ENCODE data around the gene KREMEN1.
A peak's percentile ranks its signal among the peaks of the same experiment; 100 is the strongest.
"Not testable (repeated sequence)": the region's sequence is repeated elsewhere in the genome, so short reads cannot be mapped to it uniquely, and the experiment has no call there.

KREMEN1 gene

GRCh38 chr22:29103121-29103520, 30.3 kb downstream of the KREMEN1 start:
- no peak for ATAC-seq
- Mint-ChIP-seq H3K27ac (no peak overlapping the region), H3K27me3 (no peaks in the 10 kb centered on the region), H3K4me3 (no peak overlapping the region), H3K9me3 (no peaks in the 10 kb centered on the region), H3K4me1 (no peaks in the 10 kb centered on the region)
- no peak for DNase-seq

- H3K9me3 Mint-ChIP-seq, result no peaks in the 10 kb centered on the region
- H3K27me3 Mint-ChIP-seq, result peaks cover 13% of the 10 kb centered on the region
- DNase-seq (no peak), ATAC-seq (no peak)
- H3K27ac Mint-ChIP-seq, result peak overlapping the region in 1 of 2 donors; percentile 57
- H3K4me3 Mint-ChIP-seq, result no peak overlapping the region
- H3K4me1 Mint-ChIP-seq, result no peaks in the 10 kb centered on the region
Measured at GRCh38 chr22:29105468-29105867, 32.6 kb downstream of the KREMEN1 start.

- no peaks in the 10 kb centered on the region for H3K4me1 Mint-ChIP-seq
- ATAC-seq (no peak), DNase-seq (no peak)
- no peaks in the 10 kb centered on the region for H3K9me3 Mint-ChIP-seq
- H3K27ac Mint-ChIP-seq, result no peak overlapping the region
- H3K4me3 Mint-ChIP-seq, result no peak overlapping the region
- H3K27me3 Mint-ChIP-seq, result peaks cover 18% of the 10 kb centered on the region
Measured at GRCh38 chr22:29106839-29107238, 34.0 kb downstream of the KREMEN1 start.

GRCh38 chr22:29108137-29108536, 35.3 kb downstream of the KREMEN1 start:
- Mint-ChIP-seq H3K4me1 (no peaks in the 10 kb centered on the region), H3K9me3 (no peaks in the 10 kb centered on the region), H3K4me3 (no peak overlapping the region), H3K27ac (no peak overlapping the region), H3K27me3 (peaks cover 18% of the 10 kb centered on the region)
- ATAC-seq (no peak), DNase-seq (no peak)

GRCh38 chr22:29109822-29110221, 37.0 kb downstream of the KREMEN1 start:
- Mint-ChIP-seq H3K27me3 (peaks cover 32% of the 10 kb centered on the region), H3K27ac (no peak overlapping the region), H3K9me3 (no peaks in the 10 kb centered on the region), H3K4me1 (no peaks in the 10 kb centered on the region), H3K4me3 (no peak overlapping the region)
- ATAC-seq (no peak), DNase-seq (no peak)

GRCh38 chr22:29110946-29111345, 38.1 kb downstream of the KREMEN1 start:
- no peak overlapping the region for H3K27ac Mint-ChIP-seq
- no peaks in the 10 kb centered on the region for H3K9me3 Mint-ChIP-seq
- ATAC-seq (no peak), DNase-seq (no peak)
- peaks cover 43% of the 10 kb centered on the region for H3K27me3 Mint-ChIP-seq
- no peak overlapping the region for H3K4me3 Mint-ChIP-seq
- no peaks in the 10 kb centered on the region for H3K4me1 Mint-ChIP-seq

- Mint-ChIP-seq H3K4me1 (no peaks in the 10 kb centered on the region), H3K9me3 (no peaks in the 10 kb centered on the region), H3K27me3 (peaks cover 55% of the 10 kb centered on the region), H3K4me3 (no peak overlapping the region), H3K27ac (no peak overlapping the region)
- ATAC-seq (no peak), DNase-seq (no peak)
Measured at GRCh38 chr22:29112121-29112520, 39.3 kb downstream of the KREMEN1 start.

GRCh38 chr22:29112681-29113080, 39.8 kb downstream of the KREMEN1 start:
- Mint-ChIP-seq H3K27me3 (peaks cover 56% of the 10 kb centered on the region), H3K27ac (no peak overlapping the region), H3K4me1 (no peaks in the 10 kb centered on the region), H3K9me3 (no peaks in the 10 kb centered on the region), H3K4me3 (no peak overlapping the region)
- DNase-seq, result no peak
- no peak for ATAC-seq

GRCh38 chr22:29113319-29113718, 40.5 kb downstream of the KREMEN1 start:
- H3K27ac Mint-ChIP-seq, result no peak overlapping the region
- H3K27me3 Mint-ChIP-seq, result peaks cover 63% of the 10 kb centered on the region
- no peak for DNase-seq
- H3K9me3 Mint-ChIP-seq, result peaks cover 0 to 6% of the 10 kb centered on the region in 2 donors
- no peak overlapping the region for H3K4me3 Mint-ChIP-seq
- no peak for ATAC-seq
- H3K4me1 Mint-ChIP-seq, result no peaks in the 10 kb centered on the region

GRCh38 chr22:29114392-29114791, 41.6 kb downstream of the KREMEN1 start:
- Mint-ChIP-seq H3K4me1 (no peaks in the 10 kb centered on the region), H3K27me3 (peaks cover 69% of the 10 kb centered on the region), H3K4me3 (no peak overlapping the region), H3K27ac (no peak overlapping the region), H3K9me3 (peaks cover 0 to 7% of the 10 kb centered on the region in 2 donors)
- no peak for DNase-seq
- ATAC-seq, result no peak

- Mint-ChIP-seq H3K4me3 (no peak overlapping the region), H3K27me3 (peaks cover 72% of the 10 kb centered on the region), H3K4me1 (no peaks in the 10 kb centered on the region), H3K9me3 (peaks cover 5 to 20% of the 10 kb centered on the region in 2 donors), H3K27ac (no peak overlapping the region)
- ATAC-seq (no peak), DNase-seq (no peak)
Measured at GRCh38 chr22:29115682-29116288, 43.0 kb downstream of the KREMEN1 start.

GRCh38 chr22:29116397-29117123, 43.7 kb downstream of the KREMEN1 start:
- H3K27ac Mint-ChIP-seq, result no peak overlapping the region
- DNase-seq, result no peak
- H3K27me3 Mint-ChIP-seq, result peaks cover 70% of the 10 kb centered on the region
- peaks cover 5 to 20% of the 10 kb centered on the region in 2 donors for H3K9me3 Mint-ChIP-seq
- ATAC-seq, result peak; percentile 50
- H3K4me3 Mint-ChIP-seq, result no peak overlapping the region
- H3K4me1 Mint-ChIP-seq, result no peaks in the 10 kb centered on the region

- Mint-ChIP-seq H3K4me1 (peaks cover 6% of the 10 kb centered on the region), H3K27ac (no peak overlapping the region), H3K27me3 (peaks cover 70% of the 10 kb centered on the region), H3K4me3 (no peak overlapping the region), H3K9me3 (peaks cover 5 to 20% of the 10 kb centered on the region in 2 donors)
- ATAC-seq (no peak), DNase-seq (no peak)
Measured at GRCh38 chr22:29117799-29118477, 45.1 kb downstream of the KREMEN1 start.

- ATAC-seq, DNase-seq, H3K4me1 Mint-ChIP-seq, H3K4me3 Mint-ChIP-seq: not testable (repeated sequence)
- peaks cover 51% of the 10 kb centered on the region for H3K27me3 Mint-ChIP-seq
- H3K9me3 Mint-ChIP-seq, result peaks cover 5 to 20% of the 10 kb centered on the region in 2 donors
- peak overlapping the region in 1 of 2 donors; percentile 51 for H3K27ac Mint-ChIP-seq
Measured at GRCh38 chr22:29120098-29120912, 47.5 kb downstream of the KREMEN1 start.

- H3K4me1 Mint-ChIP-seq, result peaks cover 6% of the 10 kb centered on the region
- ATAC-seq (no peak), DNase-seq (no peak)
- no peak overlapping the region for H3K4me3 Mint-ChIP-seq
- no peak overlapping the region for H3K27ac Mint-ChIP-seq
- H3K9me3 Mint-ChIP-seq, result peaks cover 5 to 20% of the 10 kb centered on the region in 2 donors
- H3K27me3 Mint-ChIP-seq, result peaks cover 43% of the 10 kb centered on the region
Measured at GRCh38 chr22:29121124-29121523, 48.3 kb downstream of the KREMEN1 start.

Data from stimulated activated naive CD8-positive, alpha-beta T cell treated with anti-CD3 and anti-CD28 coated beads, Interleukin-15, amount 100 ng/mL, for 72 hours (primary cell).